GM19043 (cell line): ENCODE data around the gene RNASEL.

ENCODE experiments used
- ATAC-seq: cut with Tn5 transposase; IDR thresholded peaks from one replicate; pipeline ENCODE4 v1.9.1; 2021; ENCODE audit warnings: low read depth; ENCODE audit not compliant: unreplicated experiment

The RNASEL gene

DNA sequence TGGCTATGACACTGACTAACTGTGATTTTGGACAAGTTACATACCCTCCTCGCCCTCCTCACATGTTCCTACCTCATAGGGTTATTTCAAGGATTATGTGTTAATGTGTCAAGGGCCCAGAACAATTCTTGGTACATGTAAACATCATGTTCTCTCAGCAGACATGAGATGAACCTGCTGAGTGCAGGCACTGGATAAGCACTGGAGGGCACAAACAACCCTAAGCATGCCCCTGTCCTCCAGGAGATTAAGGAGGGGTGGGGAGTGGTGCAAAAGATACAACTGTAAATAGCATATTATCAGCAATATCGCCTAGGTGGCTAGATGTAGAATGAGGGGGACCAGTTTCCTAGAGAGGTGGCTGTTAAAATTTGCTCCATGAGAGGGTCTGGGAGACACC is 32.9 kb upstream of the RNASEL start:
- ATAC-seq: no peak

DNA sequence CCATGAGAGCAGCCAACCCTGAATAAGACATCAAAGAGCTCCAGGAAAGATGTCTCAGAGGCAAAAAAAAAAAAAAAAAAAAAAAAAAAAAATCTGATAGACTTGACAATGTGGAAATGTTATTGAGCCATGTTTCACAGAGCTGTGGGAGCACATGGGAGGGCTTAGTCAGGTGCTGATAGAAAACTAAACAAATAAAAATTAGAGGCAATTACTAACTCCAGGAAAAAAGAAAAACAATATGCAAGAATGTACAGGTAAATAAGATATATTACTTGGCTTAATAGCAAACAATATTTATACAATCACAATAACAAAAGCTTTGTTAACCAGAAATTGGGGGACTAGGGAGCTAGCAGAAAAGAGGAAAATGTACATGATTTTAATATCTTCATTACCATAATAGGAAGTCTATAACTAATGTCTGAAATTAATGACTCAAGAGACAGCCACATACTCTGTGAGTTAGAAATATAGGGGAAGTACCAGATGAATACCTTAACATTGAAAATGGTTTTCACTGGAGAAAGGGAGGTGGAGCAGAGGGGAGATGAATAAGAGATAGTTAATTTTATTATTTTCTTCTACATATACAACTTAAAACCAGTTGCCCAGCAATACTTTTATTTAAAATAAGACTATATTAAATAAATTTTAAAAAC is 32.0 kb upstream of the RNASEL start:
- ATAC-seq: no peak

DNA sequence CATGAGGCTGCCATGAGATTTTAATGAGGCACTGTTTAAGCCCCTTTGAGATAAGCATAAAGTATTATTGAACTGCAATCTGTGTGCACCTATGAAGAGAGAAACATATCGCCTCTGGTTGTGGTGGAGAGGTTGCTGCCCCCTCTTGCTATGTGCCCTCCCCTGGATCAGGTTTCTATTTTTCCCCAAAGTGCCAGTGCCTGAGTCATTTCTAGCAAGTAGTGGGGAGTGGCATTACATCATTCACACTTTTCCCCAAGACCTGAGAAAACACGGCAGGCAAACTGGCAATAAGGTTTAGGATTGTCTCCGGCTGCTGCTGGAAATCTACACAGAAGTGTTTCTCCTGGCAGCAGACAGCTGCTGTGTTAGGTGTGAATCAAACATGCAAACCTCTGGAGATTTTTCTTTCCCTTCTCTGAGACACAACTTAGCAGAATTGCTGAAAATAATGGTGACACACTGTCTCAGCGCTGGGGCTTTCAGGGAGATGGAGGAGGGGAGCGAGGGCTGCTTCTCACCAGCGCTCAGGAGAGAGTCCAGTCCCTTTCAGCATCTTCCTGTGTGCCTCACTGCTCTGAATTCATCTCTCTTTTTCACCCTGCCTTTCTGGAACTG is 28.8 kb upstream of the RNASEL start:
- no peak for ATAC-seq

DNA sequence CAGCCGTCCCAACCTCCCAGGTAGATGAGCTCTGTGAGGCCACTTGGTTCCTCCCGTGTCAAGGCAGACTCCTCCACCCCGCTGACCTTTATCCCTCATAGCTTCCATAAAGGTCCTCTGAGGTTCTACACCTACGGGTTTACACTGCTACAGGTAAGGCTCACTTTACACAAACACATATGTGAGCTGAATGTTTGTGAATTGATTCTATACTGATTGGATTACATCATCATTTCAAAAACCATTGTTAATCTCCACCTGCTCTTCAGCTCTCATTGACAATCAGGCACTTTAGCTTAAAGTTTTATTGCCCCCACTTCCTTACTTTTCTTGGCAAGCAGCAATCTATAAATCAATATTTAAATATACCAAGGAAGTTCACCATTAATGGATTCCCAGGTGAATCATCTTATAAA is 28.0 kb upstream of the RNASEL start:
- no peak for ATAC-seq

DNA sequence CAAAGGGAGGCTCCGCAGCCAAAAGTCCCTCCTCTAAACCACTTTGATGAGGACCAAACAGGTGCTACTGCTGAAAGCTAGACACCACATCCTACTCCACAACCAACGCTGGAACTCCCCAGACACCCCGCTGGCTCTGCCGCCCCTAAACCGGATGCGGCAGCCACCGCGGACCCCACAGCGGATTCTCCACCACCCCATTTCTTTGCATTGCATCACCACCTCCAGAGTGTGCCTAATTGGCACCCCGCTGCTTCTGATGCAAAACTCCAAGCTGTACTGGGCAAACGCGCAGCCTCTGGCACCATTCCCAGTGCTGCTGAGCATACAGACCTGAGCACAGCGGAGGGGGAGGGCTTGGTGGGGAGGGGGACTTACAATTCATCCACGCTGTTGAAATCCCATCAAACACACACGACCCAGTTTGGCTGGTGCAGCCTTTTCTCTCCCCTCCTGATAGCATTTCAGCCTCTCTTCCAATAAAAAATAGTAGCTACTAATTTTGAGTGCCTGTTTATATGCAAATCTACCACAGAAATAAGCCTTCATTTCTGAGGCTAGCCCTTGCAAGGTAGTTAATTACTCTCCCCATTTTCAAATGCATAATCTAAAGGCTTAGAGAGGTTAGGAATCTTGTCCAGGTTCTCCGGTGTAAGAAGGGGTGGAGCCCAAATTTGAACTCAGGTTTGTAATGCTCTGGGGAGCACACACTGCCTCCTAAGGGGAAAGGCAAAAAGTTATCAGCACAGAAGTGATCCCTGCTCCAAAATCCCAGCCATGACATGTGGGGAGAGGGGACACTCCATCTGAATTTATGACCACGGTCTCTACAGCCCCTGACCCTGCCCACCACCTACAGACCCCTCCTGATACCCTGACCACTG is 27.3 kb upstream of the RNASEL start:
- peak; percentile 60 for ATAC-seq

DNA sequence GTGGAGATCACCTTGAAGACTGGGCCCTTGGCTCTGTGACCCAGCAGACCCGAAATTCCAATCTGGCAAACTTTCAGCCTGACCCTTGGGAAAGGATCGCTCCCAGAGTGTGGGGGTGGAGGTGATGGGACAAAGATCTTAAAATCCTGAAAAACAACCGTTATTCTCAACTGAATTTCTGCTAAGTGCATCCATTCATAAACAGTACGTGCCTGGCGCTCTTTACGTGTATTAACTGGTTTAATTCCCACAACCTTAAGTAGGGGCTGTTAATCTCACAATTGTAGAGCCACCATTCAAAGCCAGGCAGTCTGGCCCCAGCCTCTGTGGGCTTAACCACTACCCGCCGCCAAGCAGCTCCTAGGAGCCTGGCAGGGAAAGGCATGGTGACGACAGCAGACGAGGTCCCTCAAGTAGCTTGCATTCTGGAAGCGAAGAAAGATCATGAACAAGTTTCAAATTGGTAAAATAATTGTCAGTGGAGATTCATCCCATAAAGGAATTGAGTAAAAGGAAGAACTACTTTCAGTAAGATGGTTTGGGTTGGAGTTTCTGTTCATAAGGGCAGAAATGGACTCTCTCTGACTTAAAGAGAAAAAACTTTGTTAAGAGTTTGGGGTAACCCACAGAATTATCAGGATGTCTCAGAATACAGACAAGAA is 26.5 kb upstream of the RNASEL start:
- ATAC-seq: peak; percentile 14

DNA sequence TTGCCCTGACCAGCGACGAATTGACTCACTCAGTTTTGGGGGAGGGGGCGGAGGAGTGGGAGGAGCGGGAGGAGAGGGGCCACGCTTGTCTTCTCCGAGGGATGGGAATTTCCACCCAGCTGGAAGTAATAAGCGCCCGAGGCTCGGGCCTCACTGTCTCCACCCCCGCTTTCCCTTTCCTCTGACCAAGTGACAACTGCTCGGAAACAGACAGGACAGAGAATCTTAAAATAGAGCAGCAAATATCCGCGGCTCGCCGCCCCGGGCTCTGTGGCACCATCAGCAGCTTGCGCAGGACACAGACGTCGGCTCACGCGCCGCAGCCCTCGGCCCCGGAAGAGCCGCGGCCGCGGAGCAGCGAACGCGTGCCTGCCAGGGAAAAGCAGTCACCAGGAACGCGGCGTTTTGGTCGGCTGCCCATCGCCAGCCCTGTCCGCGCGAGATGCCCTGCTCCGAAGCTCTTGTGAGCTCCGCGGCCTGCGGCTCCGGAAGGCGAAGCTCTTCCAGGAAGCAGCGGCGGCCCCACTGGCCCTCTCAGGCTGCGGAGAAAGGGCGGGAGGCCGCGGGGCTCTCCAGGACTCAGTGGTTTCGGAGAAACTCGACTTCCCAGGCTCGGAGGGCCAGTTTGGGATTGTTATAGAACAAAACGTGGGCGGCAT is 25.9 kb upstream of the RNASEL start:
- peak; percentile 34 for ATAC-seq

DNA sequence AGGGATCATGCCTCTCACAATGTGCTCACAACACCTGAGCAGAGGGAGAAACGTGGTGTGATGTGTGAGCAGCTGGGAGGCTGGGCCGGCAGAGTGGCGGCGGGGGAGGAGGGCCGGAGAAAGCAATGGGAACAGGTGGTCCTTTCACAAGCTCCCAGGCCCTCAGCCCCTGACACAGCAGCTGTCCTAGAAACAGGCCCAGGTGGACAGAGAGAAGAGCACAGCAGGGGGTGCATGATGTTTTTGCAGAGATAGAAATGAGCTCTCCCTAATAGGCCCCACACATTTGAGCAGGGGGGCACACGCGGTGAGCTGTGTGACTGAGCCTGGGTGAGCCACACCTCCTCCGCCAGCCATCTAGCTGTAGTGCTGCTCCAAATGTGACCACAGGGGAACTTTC is 22.7 kb upstream of the RNASEL start:
- no peak for ATAC-seq

DNA sequence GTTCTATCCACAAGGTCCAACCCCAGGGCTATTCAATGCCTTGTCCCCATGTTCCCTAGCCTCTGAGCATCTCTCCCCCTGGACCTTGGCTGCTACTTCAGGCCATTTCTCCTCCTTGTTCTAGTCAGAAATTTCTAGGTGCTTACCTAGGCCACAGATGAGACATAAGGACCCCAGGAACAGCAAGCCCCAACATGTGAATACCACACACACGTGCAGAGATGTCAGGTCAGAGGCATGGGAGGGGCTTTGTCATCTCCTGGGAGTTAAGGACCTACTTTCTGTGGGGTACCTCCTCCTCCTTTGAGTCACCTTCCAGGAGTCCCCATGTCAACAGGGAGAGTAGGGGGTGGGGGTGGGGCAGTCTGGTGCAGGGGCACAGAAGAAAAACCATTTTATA is 22.3 kb upstream of the RNASEL start:
- no peak for ATAC-seq

DNA sequence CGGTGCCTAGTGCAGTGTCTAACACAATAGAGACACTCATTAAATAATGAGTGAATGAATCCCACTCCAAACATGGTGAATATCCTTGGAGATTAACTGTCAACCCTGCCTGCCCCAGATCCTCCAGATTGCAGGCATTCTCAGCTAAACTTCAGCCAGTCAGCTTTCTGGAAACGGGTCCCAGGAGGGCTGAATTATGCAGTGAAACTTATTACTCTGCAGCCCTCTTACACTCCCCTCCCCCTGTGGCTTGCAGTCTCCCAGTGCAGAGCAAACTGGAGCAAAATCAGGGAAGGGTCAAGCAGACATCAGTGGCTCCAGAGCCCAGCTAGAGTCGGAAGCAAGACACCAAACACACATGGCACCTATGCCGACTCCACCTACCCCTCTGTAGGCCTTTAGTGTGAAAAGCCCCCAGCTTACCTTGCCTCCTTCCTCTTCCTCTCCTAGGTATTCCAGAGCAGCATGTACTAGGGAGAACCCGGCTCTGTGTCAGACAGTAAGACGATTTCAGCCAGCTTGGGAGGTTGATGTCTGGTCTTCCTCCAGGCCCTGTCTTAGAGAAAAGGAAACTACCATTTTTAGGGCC is 21.6 kb upstream of the RNASEL start:
- no peak for ATAC-seq

DNA sequence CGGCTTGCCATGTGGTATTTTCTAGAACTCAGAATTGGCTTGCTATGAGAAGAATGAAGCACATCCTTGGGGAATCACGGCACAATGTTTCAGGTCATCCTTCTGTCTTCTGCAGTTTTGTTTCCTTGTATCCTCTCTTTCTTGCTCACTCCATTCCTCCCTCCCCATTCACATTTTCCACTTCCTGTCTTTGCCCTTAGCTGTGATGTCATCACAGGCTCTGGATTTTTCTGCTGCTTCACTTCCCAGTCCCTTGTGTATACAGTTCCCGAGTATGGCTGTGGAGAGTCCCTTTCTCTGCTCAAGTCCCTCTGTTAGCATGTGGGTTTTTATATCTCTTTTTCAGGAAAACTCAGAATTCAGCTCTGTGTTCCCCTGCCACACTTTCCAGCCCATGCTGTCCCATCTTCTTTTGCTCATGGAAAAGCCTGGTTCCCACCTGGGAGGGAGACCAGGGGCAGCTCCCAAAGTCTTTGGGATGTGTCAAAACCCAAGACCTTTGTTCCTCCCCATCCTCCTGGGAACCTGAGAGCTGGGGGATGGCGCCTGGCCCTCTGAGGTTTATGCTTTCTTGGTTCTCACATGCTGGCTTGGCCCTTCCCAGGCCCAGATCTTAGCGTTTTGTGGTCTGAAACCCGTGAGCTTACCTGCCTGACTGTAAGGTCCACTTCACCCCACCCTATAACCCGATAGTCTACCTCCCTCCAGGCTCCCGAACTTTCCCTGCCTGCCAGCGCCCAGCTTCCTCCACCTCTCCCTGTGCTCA is 20.0 kb upstream of the RNASEL start:
- no peak for ATAC-seq

DNA sequence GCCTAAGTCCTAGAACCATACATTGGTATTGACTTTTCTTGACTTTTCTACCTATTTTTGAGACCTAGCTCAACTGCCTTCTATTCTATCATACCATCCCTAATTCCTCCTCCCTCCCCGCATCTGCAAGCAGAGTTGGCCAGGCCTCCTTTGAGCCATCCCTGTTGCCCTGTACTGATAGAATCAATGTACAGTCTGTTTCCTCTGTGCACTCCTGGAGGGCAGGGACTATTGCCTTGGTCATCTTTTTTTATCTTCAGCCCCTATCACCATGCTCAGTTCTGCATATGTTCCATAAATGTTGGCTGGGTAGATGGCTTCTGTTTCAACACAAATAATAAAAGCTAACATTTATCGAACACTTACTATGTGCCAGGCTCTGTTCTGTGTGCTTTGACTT is 19.2 kb upstream of the RNASEL start:
- no peak for ATAC-seq

DNA sequence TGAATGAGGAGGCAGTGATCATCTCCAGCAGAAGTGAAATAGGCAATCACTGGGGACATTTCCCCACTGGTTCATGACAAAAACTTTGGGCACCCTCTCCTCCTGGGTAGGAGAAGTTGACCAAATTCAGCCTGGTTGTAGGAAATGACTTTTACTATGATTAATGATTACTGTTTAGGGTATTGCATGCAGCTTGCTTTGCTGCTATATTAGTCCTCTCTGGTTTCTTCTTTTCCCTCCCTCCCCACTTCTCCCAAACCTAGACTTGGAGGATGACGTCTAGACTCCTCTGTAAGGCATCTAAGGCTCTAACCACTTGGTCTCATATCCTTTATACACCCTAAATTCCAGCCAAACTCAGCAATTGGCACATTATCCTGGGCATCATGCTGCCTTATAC is 18.5 kb upstream of the RNASEL start:
- ATAC-seq: no peak

DNA sequence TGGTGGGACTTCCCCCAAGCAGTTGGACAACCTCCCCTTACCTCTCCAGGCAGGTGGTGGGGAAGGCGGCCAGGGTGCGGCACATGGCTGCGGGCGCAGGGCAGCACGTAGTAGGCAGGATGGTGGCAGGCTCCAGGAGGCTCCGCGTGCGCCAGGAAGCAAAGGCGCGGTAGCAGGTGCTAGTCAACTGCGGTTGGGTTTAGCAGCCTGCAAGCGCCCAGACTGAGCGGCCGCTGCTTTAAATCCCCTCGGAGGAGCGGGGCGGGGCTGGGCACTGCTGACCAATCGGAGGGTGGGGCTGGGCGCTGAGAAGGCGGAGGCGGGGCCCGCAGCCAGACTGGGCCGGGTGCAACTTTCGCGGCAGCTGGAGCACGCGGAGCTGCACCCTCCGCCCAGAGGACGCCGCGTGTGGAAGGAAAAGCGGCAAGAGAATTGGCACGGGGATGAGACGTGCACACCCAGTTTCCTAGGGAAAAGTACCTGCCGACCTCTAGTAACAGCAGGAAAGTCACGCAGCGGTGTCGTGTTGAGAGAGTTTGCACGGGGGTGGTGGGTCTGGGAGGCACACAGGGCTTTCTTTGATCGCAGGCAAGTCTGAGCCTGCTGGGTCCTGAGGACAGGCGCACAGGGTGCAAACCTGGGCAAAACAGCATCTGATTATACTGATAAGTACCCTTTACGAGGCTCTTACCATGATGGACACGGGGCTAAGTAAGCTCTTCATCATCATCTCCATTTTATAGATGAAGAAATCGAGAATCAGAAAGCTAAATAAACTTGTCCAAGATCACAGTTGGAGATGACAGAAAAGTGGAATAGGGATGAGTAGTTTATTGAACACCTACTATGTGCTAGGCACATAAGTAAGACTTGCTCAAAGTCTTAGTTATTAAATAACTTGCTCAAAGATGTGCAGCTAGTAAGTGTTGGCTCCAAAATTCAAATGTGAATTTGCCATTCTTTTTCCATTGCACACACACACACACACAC is 15.4 kb upstream of the RNASEL start, which contains the start of gene RGS16:
Gene RGS16 (minus strand): TSS at position 215 of the 990 bp plus-strand sequence. CDS start 130 bp downstream, at position 85.
- ATAC-seq: peak; percentile 87

DNA sequence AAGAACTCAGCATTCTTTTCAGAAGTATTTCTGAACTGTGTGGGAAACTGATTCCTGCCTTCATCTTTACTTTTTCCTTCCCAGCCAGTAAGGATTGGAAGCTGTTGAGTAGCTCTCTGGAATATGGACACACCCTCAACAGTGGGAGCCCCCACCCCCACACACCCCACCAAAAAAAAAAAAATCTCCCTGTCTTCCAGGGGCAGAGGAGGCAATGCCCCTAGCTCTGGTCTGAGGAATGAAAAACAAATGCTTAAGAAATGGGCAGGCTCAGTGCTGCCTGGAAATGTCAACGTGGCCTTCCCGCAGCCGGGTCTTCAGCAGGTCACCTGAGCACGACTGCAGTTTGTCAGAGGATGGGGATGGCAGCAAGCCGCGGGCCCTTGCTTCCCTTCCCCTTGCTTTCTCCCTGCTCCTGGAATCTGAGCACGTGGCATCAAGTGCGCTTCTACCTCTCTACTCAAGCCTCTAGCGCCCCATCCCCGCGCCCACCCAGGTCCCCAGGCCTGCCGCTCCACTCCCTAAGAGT is 14.7 kb upstream of the RNASEL start:
- ATAC-seq: no peak

DNA sequence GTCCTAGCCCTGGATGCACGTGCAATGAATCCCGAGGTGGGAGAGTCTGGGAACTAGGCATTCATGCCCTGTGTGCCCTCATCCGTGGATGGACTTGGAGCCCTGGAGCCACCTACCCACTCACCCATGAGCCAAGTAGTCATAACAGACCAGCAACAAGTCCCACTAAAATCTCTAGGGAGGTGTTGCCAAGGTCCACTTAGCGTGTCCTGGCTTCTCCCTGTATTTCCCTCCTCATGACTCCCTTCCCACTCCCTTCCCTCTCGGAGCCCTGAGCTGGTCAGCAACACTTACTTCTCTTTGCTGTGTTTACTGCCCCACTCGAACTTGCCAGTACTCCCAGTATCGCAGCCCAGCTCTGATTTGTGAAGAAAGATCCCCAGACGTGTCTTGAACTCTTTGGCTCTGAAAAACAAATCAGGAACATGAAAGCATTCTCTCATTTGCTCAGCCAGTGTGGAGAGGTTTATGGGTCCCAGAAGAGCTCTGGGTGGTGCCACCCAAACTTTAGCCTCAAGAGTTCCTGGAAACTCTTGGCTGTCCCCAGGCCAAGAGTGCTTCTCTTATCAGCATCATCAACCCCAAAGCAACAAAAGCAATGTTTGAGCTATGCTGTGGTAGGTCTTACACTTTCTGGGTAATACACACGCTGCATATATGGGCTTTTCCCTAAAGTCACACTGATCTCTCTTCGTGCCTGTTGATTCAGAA is 14.0 kb upstream of the RNASEL start:
- no peak for ATAC-seq

DNA sequence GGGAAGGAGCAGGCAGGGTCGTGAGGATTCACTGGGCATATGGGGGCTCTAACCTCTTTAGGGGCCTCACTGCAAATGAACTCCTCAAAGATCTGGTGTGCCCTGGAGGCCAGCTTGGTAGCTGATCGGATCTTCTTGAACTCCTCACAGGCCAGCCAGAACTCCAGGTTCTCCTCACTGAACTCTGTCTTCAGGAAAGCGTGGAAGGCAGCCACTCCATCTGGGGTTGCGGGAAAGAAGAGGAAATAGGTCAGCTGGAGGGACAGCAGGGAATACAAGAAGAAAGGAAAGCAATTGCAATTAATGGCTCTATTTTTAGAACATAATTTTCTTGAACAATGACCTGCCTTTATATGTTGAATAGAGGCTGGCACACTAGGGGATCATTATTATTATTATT is 12.9 kb upstream of the RNASEL start:
- ATAC-seq: no peak
